Umbilical cord (tissue), 2 donors: Measurements from ENCODE around the gene SYNGAP1. TPM values are rescaled to one million over a fixed set of nuclear protein-coding genes. Genes with fewer than 3 reads are reported as not detected.
"Not testable (repeated sequence)": the region's sequence is repeated elsewhere in the genome, so short reads cannot be mapped to it uniquely, and the experiment has no call there.

Experiments used
- DNase-seq: peaks from one replicate; pipeline ENCODE4 v3.0.0-alpha.2; 2015; ENCODE audit warnings: low spot score
- total RNA-seq: library from RNA; depleted of rRNA; stranded (reverse); fragments of >200 nt; gene quantifications from one replicate; pipeline ENCODE4 v1.2.3, GENCODE V29; 2014; ENCODE audit warnings: low replicate concordance; ENCODE audit not compliant: insufficient read depth

SYNGAP1 gene
- total RNA-seq, 1 donor from 2014 or later: 7.5 TPM

DNA sequence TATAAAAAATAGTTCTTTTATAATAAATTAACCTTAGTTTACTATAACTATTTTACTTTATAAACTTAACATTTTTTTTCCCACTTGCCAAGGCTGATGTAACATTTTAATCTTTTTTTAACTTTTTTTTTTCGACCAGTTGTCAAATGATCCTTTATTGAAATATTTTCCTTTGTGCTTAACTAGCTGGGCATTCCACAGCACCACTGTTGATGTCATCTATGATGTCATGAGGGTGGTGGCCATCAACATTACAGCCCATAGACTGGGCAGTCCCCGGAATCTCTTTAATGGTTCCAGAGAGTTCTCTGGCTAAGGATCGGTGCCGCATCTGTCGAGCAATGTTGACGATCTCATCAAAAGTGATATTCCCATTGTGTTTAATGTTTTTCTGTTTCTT is 20.0 kb upstream of the SYNGAP1 start:
- not testable (repeated sequence) for DNase-seq

DNA sequence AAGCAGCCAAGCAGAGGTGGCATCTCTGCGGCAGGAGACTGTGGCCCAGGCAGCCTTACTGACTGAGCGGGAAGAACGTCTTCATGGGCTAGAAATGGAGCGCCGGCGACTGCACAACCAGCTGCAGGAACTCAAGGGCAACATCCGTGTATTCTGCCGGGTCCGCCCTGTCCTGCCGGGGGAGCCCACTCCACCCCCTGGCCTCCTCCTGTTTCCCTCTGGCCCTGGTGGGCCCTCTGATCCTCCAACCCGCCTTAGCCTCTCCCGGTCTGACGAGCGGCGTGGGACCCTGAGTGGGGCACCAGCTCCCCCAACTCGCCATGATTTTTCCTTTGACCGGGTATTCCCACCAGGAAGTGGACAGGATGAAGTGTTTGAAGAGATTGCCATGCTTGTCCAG is 15.0 kb upstream of the SYNGAP1 start:
- no peak for DNase-seq

- no peak for DNase-seq
Measured at GRCh38 chr6:33405386-33405940, 14.4 kb upstream of the SYNGAP1 start.

- no peak for DNase-seq
Measured at GRCh38 chr6:33406126-33406525, 13.7 kb upstream of the SYNGAP1 start.

DNA sequence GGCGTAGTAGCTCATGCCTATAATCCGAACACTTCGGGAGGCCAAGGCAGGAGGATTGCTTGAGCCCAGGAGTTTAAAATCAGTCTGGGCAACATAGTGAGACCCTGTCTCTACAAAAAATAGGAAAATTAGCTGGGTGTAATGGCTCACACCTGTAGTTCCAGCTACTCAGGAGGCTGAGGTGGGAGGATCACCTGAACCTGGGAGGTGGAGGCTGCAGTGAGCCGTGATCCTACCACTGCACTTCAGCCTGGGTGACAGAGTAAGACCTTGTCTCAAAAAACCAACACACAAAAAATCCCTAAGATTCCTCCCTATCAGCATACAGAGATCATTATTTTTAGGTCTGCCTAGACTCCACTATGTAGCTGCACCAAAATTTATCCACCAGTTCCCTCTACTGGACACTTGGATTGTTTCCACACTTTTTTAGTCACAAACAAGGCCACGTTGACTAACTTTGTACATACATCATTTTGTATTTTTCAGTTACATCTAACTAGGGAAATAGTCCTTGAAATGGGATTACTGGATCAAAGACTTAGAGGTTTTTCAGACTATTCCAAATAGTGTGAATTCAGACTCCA is 12.6 kb upstream of the SYNGAP1 start:
- no peak for DNase-seq

DNA sequence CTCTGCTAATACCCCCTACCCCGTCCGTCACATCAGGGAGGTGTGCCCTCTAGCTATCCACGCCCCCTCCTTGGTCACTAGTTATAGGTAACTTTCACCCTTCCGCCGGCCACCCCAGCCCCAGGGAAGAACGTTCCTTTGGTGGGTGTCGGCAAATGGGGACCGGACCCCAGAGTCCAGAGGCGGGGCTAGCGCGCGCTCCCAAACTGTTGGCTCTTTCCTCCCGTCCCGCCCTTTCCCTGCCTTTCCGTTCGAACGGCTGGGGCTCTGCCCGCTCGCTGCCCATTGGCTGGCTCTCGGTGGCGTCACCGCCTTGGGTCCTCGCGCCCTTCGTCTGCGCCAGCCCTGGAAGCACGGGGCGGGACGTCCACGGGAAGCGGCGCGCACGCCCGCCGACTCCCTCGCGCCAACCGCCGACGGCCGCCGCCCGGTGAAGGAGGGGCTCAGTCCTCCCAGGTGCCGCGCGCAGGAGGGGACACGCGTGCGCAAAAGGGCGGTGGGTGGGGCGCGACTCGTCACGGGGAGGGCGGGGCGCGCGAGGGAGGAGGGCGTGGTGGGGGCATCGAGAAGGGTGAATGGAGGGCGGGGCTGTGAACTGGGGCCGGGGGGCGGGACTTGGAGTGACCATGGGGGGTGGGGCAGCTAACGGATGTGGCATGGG is 9.7 kb upstream of the SYNGAP1 start:
- peak; percentile 99 for DNase-seq

DNA sequence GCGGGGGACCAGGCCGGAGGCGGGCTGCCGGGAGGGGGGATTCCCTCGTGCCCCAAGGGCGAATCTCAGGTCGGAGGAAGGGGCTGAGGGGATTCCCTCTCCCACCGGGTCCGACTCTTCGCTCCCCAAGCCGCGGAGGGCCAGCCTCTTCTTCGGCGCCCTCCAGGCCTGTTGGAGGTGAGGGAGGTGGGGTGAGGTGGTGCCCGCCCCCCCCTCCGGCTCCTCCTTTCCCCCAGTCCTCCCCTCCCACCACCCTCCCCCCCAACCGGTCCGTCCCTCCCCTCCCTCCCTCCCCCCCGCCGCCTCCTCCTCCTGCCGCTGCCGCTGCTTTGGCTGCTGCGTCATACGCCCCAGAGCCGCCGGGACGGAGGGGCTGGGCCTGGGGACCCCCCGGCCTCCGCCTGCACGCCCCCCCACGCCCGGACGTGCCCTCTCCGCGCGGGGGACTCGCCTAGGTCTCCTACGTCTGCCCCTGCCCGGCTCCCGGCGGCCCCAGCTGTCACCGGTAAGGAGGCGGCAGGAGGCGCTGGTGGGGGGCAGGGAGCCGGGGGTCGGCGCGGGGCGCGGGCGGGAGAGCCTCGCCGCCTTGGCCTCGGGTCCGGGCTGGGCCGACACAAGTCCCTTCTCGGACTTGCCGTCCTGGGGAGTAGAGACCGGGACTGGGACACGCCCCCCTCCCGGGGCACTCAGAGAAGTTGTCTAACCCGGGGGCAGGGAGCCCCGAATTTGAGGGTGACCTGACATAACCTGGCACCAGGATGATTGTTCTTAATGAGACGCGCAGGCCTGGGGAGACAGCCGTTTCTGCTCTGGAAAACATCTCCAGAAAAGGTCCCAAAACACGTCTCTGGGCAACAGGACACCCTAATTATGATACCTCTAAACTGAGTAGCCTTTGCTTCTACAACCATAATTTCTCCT is 8.9 kb upstream of the SYNGAP1 start, which contains the start of gene PHF1:
Gene PHF1, plus strand, starts transcription at position 304 of the 921 bp plus-strand sequence. CDS start 1,250 bp downstream, outside the sequence.
- no peak for DNase-seq

GRCh38 chr6:33411632-33412005 is 8.2 kb upstream of the SYNGAP1 start:
- DNase-seq: no peak

- DNase-seq: no peak
Measured at GRCh38 chr6:33412140-33413009, 7.5 kb upstream of the SYNGAP1 start.

GRCh38 chr6:33413241-33414120 is 6.4 kb upstream of the SYNGAP1 start:
- no peak for DNase-seq

DNA sequence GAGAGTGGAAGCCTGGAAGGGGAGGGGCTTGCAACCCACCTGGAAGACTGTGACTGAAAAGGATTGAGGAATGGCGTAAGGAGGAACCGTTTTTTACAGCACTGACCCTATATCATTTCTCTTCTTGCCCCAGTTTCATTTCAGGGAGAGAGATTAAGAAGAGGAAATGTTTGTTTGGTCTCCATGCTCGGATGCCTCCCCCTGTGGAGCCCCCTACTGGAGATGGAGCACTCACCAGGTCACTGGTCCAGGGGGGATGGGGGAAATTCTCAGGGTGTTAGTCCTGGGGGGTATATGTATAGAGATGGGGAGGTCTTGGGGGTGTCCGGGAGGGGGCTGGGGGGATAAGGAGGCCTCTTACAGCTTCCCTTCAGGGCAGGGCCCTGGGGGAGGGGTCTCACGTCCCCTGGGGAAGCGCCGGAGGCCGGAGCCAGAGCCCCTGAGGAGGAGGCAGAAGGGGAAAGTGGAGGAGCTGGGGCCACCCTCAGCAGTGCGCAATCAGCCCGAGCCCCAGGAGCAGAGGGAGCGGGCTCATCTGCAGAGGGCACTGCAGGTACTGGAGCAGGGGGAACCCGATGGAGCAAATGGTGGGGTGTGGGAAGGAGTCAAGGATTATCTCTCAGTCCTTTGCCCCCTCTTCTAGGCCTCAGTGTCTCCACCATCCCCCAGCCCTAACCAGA is 5.1 kb upstream of the SYNGAP1 start:
- DNase-seq: no peak

DNA sequence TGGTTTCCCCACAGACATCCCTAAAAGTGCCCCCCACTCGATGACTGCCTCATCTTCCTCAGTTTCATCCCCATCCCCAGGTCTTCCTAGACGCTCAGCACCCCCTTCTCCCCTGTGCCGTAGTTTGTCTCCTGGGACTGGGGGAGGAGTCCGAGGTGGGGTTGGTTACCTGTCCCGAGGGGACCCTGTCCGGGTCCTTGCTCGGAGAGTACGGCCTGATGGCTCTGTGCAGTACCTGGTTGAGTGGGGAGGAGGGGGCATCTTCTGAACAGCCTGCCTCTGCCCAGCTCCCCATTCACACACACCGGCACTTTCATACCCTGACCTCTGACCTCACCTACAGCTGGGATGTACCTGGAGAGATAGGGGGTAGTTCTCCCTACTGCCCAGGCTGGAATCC is 4.0 kb upstream of the SYNGAP1 start:
- no peak for DNase-seq

DNA sequence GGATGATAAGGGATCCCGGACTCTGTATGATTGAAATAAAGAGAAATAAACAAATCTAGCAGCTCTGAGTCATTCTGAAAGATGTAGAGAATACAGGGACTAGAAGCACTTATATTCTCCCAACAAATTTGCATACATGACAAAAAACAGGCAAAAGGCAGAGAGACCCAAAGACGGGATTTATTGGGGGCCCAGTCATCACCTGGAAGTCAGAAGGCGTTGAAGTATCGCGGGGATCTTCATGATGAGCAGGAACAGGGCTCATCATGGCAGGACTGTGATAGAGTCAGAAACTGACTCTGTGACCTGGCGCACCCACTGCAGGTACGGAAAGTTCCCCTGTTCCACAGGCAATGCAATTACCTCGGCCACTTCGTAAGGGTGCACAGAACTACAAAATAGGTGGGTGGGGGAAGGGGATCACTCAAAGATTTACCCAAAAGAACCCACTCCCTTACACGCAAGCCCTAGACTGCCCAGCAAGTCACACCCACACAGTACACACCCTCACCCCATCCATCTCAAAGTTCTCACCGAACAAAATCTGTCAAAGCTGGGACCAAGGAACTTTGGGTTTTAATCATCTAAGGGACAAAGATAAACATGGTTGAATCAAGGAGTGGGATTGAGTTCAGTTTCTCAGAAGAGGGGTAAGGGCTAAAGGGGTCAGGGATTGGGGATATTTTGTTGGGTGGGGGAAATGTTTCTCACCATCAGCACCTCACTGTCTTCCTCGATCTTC is 3.3 kb upstream of the SYNGAP1 start:
- no peak for DNase-seq

- peak; percentile 63 for DNase-seq
Measured at GRCh38 chr6:33417128-33417902, 2.5 kb upstream of the SYNGAP1 start.

DNA sequence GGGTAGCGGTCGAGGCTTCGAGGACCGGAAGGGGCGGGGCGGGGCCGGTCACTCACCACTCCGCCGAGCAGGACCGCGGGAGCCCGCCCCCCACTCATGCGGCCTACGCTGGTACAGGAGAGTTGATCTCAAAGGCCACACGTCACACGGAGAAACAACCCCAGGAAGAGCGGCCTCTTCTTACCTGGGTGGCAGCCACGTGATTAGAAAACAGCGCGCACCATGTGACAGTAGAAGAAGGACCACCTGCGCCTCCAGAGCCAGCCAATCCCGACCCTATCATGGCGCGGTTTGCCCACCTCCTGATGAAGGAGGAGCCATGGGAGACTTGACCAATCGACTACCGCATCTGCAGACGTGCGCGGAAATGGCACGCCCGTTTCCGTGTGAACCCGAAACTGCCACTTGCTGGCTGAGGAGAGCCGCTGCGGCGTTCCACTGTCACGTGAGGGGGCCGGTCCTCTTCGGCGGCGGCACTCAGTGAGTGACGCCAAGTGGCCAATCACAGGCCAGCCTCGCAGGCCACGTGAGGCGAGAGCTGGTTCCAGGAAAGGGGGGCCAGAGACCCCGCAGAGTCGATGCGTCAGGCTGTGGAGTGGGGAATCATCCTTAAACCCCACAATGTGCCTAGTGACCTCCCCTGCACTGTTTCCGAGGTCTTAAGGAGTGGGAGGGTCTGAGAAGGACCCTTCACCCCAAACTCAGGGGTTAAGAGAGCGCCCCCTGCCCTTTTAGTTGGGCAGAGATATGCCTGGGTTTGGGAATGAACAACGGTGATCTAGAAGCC is 1.8 kb upstream of the SYNGAP1 start, which contains the start of gene CUTA:
Gene CUTA, minus strand, starts transcription at position 205 of the 787 bp plus-strand sequence. Its CDS starts 107 bp downstream, at position 98.
- peak; percentile 100 for DNase-seq

- peak; percentile 45 for DNase-seq
Measured at GRCh38 chr6:33418690-33419291, 1.1 kb upstream of the SYNGAP1 start.
